Measurements from ENCODE around the gene MYCBP2. TPM values are rescaled to one million over a fixed set of nuclear protein-coding genes. Genes with fewer than 3 reads are reported as not detected.

The MYCBP2 gene
- polyA plus RNA-seq, 1 experiment = 22.9 TPM

DNA sequence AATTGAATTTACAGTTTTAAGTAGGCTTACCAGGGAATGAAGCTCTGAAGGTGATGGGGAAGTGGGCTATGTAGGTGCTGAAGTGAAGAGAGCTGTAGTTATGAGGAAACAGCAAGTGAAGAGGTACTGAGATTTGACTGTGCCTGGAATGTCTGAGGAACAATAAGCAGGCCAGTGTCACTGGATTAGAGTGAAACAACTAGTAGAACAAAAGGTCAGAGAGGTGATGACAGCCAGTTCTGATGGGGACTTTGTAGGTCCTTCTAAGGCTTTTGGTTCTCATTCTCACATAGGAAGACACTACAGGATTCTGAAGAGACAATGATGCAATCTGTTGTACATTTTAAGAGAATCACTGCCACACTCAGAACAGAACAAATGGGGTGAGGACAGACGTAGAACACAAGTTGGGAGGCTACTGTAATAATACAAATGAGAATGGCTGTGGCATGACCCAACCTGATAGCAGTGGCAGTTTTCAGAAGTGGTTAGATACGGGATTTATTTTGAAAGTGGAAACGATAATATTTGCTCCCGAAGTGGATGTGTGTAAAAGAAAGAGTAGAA lies 130.8 kb downstream of the MYCBP2 start:
- DNase-seq (ENCODE audit: low read depth) = no peak
- Histone ChIP-seq H3K36me3 (ENCODE audit: control insufficient read depth, insufficient read depth, low read length) (peaks cover 3% of the 10 kb centered on the region), H3K4me3 (ENCODE audit: low read depth, low read length) (no peak overlapping the region), H3K27me3 (ENCODE audit: control insufficient read depth, insufficient read depth, low read length) (no peaks in the 10 kb centered on the region)
- CTCF ChIA-PET = no interaction called here
- POLR2A ChIA-PET = no interaction called here
- TF ChIP-seq, protein P1, sequence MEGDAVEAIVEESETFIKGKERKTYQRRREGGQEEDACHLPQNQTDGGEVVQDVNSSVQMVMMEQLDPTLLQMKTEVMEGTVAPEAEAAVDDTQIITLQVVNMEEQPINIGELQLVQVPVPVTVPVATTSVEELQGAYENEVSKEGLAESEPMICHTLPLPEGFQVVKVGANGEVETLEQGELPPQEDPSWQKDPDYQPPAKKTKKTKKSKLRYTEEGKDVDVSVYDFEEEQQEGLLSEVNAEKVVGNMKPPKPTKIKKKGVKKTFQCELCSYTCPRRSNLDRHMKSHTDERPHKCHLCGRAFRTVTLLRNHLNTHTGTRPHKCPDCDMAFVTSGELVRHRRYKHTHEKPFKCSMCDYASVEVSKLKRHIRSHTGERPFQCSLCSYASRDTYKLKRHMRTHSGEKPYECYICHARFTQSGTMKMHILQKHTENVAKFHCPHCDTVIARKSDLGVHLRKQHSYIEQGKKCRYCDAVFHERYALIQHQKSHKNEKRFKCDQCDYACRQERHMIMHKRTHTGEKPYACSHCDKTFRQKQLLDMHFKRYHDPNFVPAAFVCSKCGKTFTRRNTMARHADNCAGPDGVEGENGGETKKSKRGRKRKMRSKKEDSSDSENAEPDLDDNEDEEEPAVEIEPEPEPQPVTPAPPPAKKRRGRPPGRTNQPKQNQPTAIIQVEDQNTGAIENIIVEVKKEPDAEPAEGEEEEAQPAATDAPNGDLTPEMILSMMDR (IDR thresholded peaks at IDR 0.05; ENCODE audit: insufficient read depth, low read depth, low read length) = no peak

DNA sequence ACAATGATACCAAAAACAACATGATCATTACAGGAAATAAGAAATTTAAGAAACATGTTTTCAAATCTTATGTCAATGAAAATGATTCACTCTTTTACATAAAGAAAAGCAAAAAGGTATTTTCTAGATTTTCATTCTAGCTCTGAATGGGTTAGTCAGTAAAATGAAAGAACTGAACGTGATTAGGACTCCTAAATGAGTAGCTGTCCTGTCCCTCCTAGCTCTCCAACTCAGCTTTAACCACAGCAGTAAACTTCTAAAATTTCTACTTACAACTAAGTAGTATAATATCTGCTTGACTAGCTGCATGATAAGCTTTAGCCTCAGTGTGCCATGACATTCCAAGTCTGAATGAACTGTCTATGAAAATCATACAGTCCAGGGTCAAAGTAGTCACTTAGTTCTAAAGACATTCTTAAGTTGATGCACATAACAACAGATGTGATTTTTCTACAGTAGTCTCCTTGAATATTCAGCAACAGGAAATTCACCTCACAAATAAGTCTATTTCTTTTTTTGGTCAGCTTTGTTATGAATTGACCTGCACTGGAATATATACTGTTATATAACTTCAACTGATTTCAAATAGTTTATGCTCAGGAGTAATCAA lies 136.4 kb downstream of the MYCBP2 start:
- ChIA-PET POLR2A (no interaction called here), CTCF (no interaction called here)
- Histone ChIP-seq H3K27me3 (ENCODE audit: control insufficient read depth, insufficient read depth, low read length) (no peaks in the 10 kb centered on the region), H3K36me3 (ENCODE audit: control insufficient read depth, insufficient read depth, low read length) (peaks cover 1% of the 10 kb centered on the region; the same call in 1 of the 2 replicates), H3K4me3 (ENCODE audit: low read depth, low read length) (no peak overlapping the region)
- TF ChIP-seq, protein P1 (IDR thresholded peaks at IDR 0.05; ENCODE audit: insufficient read depth, low read depth, low read length) = no peak
- DNase-seq (ENCODE audit: low read depth) = no peak

DNA sequence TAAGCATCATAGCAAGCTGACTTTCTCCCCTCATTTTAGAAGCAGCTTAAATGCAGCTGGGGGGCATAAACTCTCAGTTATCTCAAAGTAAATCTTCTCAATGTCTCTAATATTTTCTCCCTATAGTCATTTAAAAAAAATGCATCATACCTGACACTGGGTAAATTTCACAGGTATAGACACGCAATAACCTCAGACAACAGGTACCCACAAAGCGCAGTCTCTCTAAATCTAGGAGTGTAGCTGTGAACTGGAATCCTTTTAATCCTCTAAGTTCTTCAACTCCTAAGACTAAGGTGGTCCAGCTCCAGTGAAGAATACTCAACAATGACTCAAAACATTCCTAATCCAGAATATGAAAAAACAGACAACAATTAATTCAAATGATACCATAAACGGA lies 141.2 kb downstream of the MYCBP2 start:
- no peak for DNase-seq (ENCODE audit: low read depth)
- TF ChIP-seq, protein P1 (IDR thresholded peaks at IDR 0.05; ENCODE audit: insufficient read depth, low read depth, low read length) = no peak
- Histone ChIP-seq H3K36me3 (ENCODE audit: control insufficient read depth, insufficient read depth, low read length) (peaks cover 7% of the 10 kb centered on the region), H3K27me3 (ENCODE audit: control insufficient read depth, insufficient read depth, low read length) (no peaks in the 10 kb centered on the region), H3K4me3 (ENCODE audit: low read depth, low read length) (no peak overlapping the region)
- CTCF ChIA-PET = interaction anchor here (1.5 kb wide), 1 partner anchor 12 kb away, joined by 3 read pairs; no protein-coding TSS in a partner anchor
- POLR2A ChIA-PET = no interaction called here

DNA sequence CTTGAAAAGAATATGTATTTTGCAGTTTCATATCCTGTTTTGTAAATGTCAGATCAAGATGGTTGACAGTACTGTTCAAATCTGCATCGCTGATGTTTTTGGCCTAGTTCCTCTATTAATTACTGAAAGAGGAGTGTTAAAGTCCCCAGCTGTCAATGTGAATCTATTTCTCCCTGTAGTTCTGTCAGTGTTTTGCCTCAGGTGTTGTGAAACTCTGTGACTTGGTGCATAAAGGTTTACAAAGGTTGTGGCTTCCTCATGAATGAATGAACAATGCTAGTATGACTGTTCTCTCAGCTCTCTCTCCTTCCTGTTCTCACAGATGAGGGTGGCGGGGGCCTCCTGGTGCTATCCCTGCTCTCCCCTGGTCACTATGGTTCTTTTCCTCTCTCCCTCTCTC lies 142.4 kb downstream of the MYCBP2 start:
- Histone ChIP-seq H3K27me3 (ENCODE audit: control insufficient read depth, insufficient read depth, low read length) (no peaks in the 10 kb centered on the region), H3K4me3 (ENCODE audit: low read depth, low read length) (no peak overlapping the region), H3K36me3 (ENCODE audit: control insufficient read depth, insufficient read depth, low read length) (peaks cover 11% of the 10 kb centered on the region)
- CTCF ChIA-PET = no interaction called here
- no peak for DNase-seq (ENCODE audit: low read depth)
- POLR2A ChIA-PET = no interaction called here
- TF ChIP-seq, protein P1 (IDR thresholded peaks at IDR 0.05; ENCODE audit: insufficient read depth, low read depth, low read length) = no peak

DNA sequence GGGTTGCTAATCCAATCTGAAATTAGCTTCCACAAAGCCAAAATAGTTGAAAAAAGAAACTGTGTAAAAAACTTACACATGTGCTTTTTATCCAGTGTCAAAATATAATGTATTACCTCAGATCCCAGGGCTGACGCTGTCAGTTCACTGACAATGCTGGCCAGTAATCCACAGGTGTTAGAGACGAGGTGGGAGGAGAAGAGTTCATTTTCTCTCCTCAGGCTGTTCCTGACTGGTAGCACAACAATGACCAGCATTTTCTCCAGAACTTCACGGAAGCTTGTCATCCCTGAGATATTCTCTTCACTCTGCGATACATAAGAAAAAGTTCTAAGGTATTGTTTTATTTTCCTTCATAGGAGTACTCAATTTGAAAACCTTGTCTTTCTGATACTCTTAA lies 146.9 kb downstream of the MYCBP2 start:
- DNase-seq (ENCODE audit: low read depth) = no peak
- POLR2A ChIA-PET = no interaction called here
- CTCF ChIA-PET = interaction anchor here (1.4 kb wide), 1 partner anchor 299 kb away, joined by 4 read pairs; no protein-coding TSS in a partner anchor
- peaks cover 11% of the 10 kb centered on the region for H3K36me3 ChIP-seq (ENCODE audit: control insufficient read depth, insufficient read depth, low read length)
- H3K4me3 ChIP-seq (ENCODE audit: low read depth, low read length) = no peak overlapping the region
- TF ChIP-seq, protein P1 (IDR thresholded peaks at IDR 0.05; ENCODE audit: insufficient read depth, low read depth, low read length) = no peak
- H3K27me3 ChIP-seq (ENCODE audit: control insufficient read depth, insufficient read depth, low read length) = no peaks in the 10 kb centered on the region

Measured in BJ (cell line).